GM18511 (cell line): ENCODE results near the gene RCHY1.

Experiments
- ATAC-seq: cut with Tn5 transposase; IDR thresholded peaks from one replicate; pipeline ENCODE4 v1.9.1; 2021; ENCODE audit warnings: mild to moderate bottlenecking, moderate library complexity; ENCODE audit not compliant: unreplicated experiment

RCHY1 gene

GRCh38 chr4:75432683-75433082, 81.5 kb downstream of the RCHY1 start:
- ATAC-seq: no peak

- peak; percentile 79 for ATAC-seq
Measured at GRCh38 chr4:75429208-75429607, 85.0 kb downstream of the RCHY1 start.
